C4-2B (cell line): Measurements from ENCODE around the gene MDFI.

ENCODE experiments used
- ZFX ChIP-seq: fragments of 450-650 bp; IDR thresholded peaks from 2 replicates; pipeline ENCODE4 v1.6.1; 2017
- TF ChIP-seq, protein P1 (sequence below): fragments of 450-650 bp; conservative IDR thresholded peaks from 2 replicates; pipeline ENCODE4 v1.5.1; 2017; ENCODE audit warnings: mild to moderate bottlenecking

DNA sequence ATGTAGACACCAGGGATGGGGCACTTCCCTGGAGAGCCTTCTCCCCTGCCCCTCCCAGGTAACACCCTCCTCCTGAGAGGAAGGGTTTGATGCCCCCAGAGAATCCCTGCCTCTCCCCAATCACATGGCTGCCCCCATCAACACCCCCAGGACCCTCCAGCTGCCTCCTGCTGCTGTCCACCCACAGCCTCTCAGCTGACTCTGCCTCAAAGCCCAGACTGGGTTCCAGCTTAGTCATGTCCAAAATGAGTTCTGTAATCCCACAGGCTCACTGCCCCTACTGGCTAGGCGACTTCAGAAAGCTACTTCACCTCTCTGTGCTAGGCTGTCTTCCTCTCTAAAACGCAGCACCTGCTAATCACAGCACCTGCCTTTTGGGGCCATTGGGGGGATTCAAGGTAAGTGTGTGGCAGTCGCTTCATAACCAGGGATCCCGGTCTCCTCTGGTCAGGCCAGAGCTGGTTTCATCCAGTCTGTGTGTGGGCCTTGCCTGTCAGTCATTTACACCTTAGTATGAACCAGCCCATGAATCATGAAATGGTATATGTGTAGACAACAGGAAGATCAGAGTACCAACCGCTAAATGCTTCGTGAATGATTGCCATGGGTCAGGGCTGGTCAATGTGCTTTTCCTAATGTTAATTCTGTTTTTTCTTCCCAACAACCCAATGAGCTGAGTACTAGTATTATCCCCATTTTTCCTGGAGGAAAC is 56.7 kb downstream of the MDFI start:
- TF ChIP-seq, protein P1, sequence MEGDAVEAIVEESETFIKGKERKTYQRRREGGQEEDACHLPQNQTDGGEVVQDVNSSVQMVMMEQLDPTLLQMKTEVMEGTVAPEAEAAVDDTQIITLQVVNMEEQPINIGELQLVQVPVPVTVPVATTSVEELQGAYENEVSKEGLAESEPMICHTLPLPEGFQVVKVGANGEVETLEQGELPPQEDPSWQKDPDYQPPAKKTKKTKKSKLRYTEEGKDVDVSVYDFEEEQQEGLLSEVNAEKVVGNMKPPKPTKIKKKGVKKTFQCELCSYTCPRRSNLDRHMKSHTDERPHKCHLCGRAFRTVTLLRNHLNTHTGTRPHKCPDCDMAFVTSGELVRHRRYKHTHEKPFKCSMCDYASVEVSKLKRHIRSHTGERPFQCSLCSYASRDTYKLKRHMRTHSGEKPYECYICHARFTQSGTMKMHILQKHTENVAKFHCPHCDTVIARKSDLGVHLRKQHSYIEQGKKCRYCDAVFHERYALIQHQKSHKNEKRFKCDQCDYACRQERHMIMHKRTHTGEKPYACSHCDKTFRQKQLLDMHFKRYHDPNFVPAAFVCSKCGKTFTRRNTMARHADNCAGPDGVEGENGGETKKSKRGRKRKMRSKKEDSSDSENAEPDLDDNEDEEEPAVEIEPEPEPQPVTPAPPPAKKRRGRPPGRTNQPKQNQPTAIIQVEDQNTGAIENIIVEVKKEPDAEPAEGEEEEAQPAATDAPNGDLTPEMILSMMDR = no peak
- TF ChIP-seq ZFX = no peak
